Upper lobe of left lung (tissue), 6 donors: Measurements from ENCODE around the gene SPACDR. TPM values are rescaled to one million over a fixed set of nuclear protein-coding genes. Genes with fewer than 3 reads are reported as not detected.

Experiments
- ATAC-seq, 2 donors: fragments of 200-7000 bp; cut with Tn5 transposase; one replicate each; pipeline ENCODE4 v1.9.1; 2022; ENCODE audit warnings: mild to moderate bottlenecking in 2 of 2, moderate library complexity in 2 of 2; ENCODE audit not compliant: low FRiP score in 2 of 2
- DNase-seq, 2 donors: peaks; one replicate each; pipeline ENCODE4 v3.0.0-alpha.2; 2019 to 2020
- H3K27ac ChIP-seq, 4 donors: fragments of 200-600 bp; sonication (generic); one replicate each; pipeline ENCODE4 v1.5.1; 2016 to 2019
- H3K27me3 ChIP-seq, 4 donors: fragments of 200-600 bp; sonication (generic); one replicate each; pipeline ENCODE4 v1.5.1; 2017 to 2019
- H3K36me3 ChIP-seq, 4 donors: fragments of 200-600 bp; sonication (generic); one replicate each; pipeline ENCODE4 v1.5.1; 2016 to 2019
- H3K4me1 ChIP-seq, 4 donors: fragments of 200-600 bp; sonication (generic); one replicate each; pipeline ENCODE4 v1.5.1; 2018 to 2019
- H3K4me3 ChIP-seq, 4 donors: fragments of 200-600 bp; sonication (generic); one replicate each; pipeline ENCODE4 v1.5.1; 2017 to 2019; ENCODE audit warnings: mild to moderate bottlenecking in 2 of 4, moderate library complexity in 1 of 4
- H3K9me3 ChIP-seq, 4 donors: fragments of 200-600 bp; sonication (generic); one replicate each; pipeline ENCODE4 v1.5.1; 2018 to 2019
- CTCF ChIP-seq, 6 experiments: fragments of 450-650 bp in 4 of 6; fragments of 200-600 bp in 2 of 6; sonication (generic) in 2 of 6; IDR thresholded peaks; one replicate each; pipeline ENCODE4 v1.5.1; 2016 to 2019; ENCODE audit warnings: antibody characterized with exemption in 6 of 6
- EP300 ChIP-seq, 4 donors: sonication (generic); formaldehyde crosslinking; IDR thresholded peaks; one replicate each; pipeline ENCODE4 v1.5.1; 2017; ENCODE audit warnings: antibody characterized with exemption in 4 of 4, control low read depth in 2 of 4
- POLR2A ChIP-seq, 4 donors: fragments of 450-650 bp; IDR thresholded peaks; one replicate each; pipeline ENCODE4 v1.5.1; 2016 to 2017; ENCODE audit warnings: antibody characterized with exemption in 4 of 4, mild to moderate bottlenecking in 2 of 4
- POLR2AphosphoS5 ChIP-seq, 2 donors: sonication (generic); formaldehyde crosslinking; IDR thresholded peaks; one replicate each; pipeline ENCODE4 v1.5.1; 2017; ENCODE audit warnings: antibody characterized with exemption in 2 of 2
- WGBS, 2 donors: methylation state at CpG; one replicate each; pipeline ENCODE4 v1.1.5; 2017 to 2018; 5-methylcytosine and 5-hydroxymethylcytosine counted together
- total RNA-seq, 6 donors: library from RNA; depleted of rRNA in 4 of 6; stranded (reverse); fragments of >200 nt in 4 of 6; gene quantifications; one replicate each; pipeline versions ENCODE4 v1.1.0 to v1.2.1, GENCODE V29; 2016 to 2021
- donor health status: DM: no; HTN: no; CAD: no; lungs with moderate emphysema.
- donor health status: DM: no; HTN: yes; CAD: no; lungs with severe emphysema.

SPACDR gene
- total RNA-seq, 6 donors from 2014 or later = 0.59 to 2.1 (median 1.3) TPM; not detected in 2

- Histone ChIP-seq H3K27ac (no peak overlapping the region), H3K27me3 (no peaks in the 10 kb centered on the region), H3K9me3 (no peaks in the 10 kb centered on the region), H3K36me3 (no peaks in the 10 kb centered on the region), H3K4me3 (no peak overlapping the region), H3K4me1 (no peaks in the 10 kb centered on the region)
- DNase-seq (no peak), ATAC-seq (no peak)
- no peak for TF ChIP-seq EP300 (IDR thresholded peaks at IDR 0.05)
These were observed 50.7 kb downstream of the SPACDR start for GRCh38 chr7:100413346-100413745.

GRCh38 chr7:100411101-100411500 is 53.0 kb downstream of the SPACDR start:
- Histone ChIP-seq H3K27me3 (no peaks in the 10 kb centered on the region), H3K27ac (no peak overlapping the region), H3K4me3 (no peak overlapping the region), H3K36me3 (no peaks in the 10 kb centered on the region), H3K4me1 (peaks cover 0 to 4% (median 0%) of the 10 kb centered on the region in 4 donors), H3K9me3 (no peaks in the 10 kb centered on the region)
- DNase-seq = no peak
- TF ChIP-seq POLR2AphosphoS5 (IDR thresholded peaks at IDR 0.05) = no peak
- TF ChIP-seq CTCF (IDR thresholded peaks at IDR 0.05) = no peak
- no peak for TF ChIP-seq EP300 (IDR thresholded peaks at IDR 0.05)
- no peak for ATAC-seq
- 88% methylated on average over 6 of the region's 6 CpGs for whole genome bisulfite sequencing, 2 donors

- H3K4me3 ChIP-seq = no peak overlapping the region
- TF ChIP-seq EP300 (IDR thresholded peaks at IDR 0.05) (no peak), CTCF (IDR thresholded peaks at IDR 0.05) (peak; percentile 27 to 58 (median 48)), POLR2AphosphoS5 (IDR thresholded peaks at IDR 0.05) (no peak)
- no peaks in the 10 kb centered on the region for H3K9me3 ChIP-seq
- no peak overlapping the region for H3K27ac ChIP-seq
- peak; percentile 76 to 85 for ATAC-seq
- no peak for DNase-seq
- H3K27me3 ChIP-seq = no peaks in the 10 kb centered on the region
- 56 to 60% methylated on average over 12 of the region's 12 CpGs for WGBS, 2 donors
- no peaks in the 10 kb centered on the region for H3K36me3 ChIP-seq
- peaks cover 0 to 4% (median 0%) of the 10 kb centered on the region in 4 donors for H3K4me1 ChIP-seq
These were observed 56.5 kb downstream of the SPACDR start for GRCh38 chr7:100407285-100408180.

- 68 to 71% methylated on average over 6 of the region's 6 CpGs for WGBS, 2 donors
- no peaks in the 10 kb centered on the region for H3K9me3 ChIP-seq
- no peak overlapping the region for H3K4me3 ChIP-seq
- H3K36me3 ChIP-seq = no peaks in the 10 kb centered on the region
- ATAC-seq (no peak), DNase-seq (no peak)
- no peak overlapping the region for H3K27ac ChIP-seq
- H3K27me3 ChIP-seq = no peaks in the 10 kb centered on the region
- peaks cover 0 to 4% (median 0%) of the 10 kb centered on the region in 4 donors for H3K4me1 ChIP-seq
- no peak for TF ChIP-seq CTCF (IDR thresholded peaks at IDR 0.05)
- no peak for TF ChIP-seq POLR2A (IDR thresholded peaks at IDR 0.05)
- no peak for TF ChIP-seq EP300 (IDR thresholded peaks at IDR 0.05)
- no peak for TF ChIP-seq POLR2AphosphoS5 (IDR thresholded peaks at IDR 0.05)
These were observed 57.3 kb downstream of the SPACDR start for GRCh38 chr7:100406767-100407166.

Other genes with a start within 250 kb of the SPACDR start
- gene PVRIG, start 244.3 kb downstream of the SPACDR start, total RNA-seq = 1 to 10 TPM in 5 of 6 donors, under 1 TPM in 1; 0.63 to 6.3 (median 1.7) TPM
- not detected for gene SPDYE3, start 156.6 kb downstream of the SPACDR start, total RNA-seq
- 100 to 1,000 TPM in 1 of 6 donors, 10 to 100 TPM in 5; 18.4 to 259 (median 39.9) TPM for gene PILRB, start 106.1 kb downstream of the SPACDR start, total RNA-seq
- gene PILRA, start 90.8 kb downstream of the SPACDR start, total RNA-seq = 10 to 100 TPM; 15.2 to 52.4 (median 24.2) TPM
- 1 to 10 TPM; 3.8 to 6.3 (median 5.2) TPM for gene ZCWPW1, start 35.6 kb downstream of the SPACDR start, total RNA-seq
- 10 to 100 TPM; 19.3 to 45.4 (median 37.9) TPM for gene MEPCE, start 34.4 kb downstream of the SPACDR start, total RNA-seq
- gene PPP1R35, start 27.8 kb downstream of the SPACDR start, total RNA-seq = 10 to 100 TPM; 24.3 to 56.8 (median 30.0) TPM
- 10 to 100 TPM; 25.7 to 91.2 (median 69.0) TPM for gene TSC22D4, start 15.0 kb upstream of the SPACDR start, total RNA-seq
- 1 to 10 TPM in 2 of 6 donors, under 1 TPM in 3, not detected in 1; 0.15 to 1.4 (median 0.89) TPM for gene NYAP1, start 19.7 kb upstream of the SPACDR start, total RNA-seq
- 10 to 100 TPM; 14.3 to 33.1 (median 20.4) TPM for gene AGFG2, start 74.9 kb upstream of the SPACDR start, total RNA-seq
- 10 to 100 TPM in 3 of 6 donors, 1 to 10 TPM in 3; 1.2 to 18.9 (median 12.7) TPM for gene SAP25, start 109.6 kb upstream of the SPACDR start, total RNA-seq
- gene LRCH4, start 121.9 kb upstream of the SPACDR start, total RNA-seq = 100 to 1,000 TPM in 5 of 6 donors, 10 to 100 TPM in 1; 88.5 to 493 (median 121) TPM
- 1 to 10 TPM in 1 of 6 donors, under 1 TPM in 2, not detected in 3; 0.63 to 4.2 (median 0.77) TPM for gene FBXO24, start 122.1 kb upstream of the SPACDR start, total RNA-seq
- gene PCOLCE, start 138.1 kb upstream of the SPACDR start, total RNA-seq = 100 to 1,000 TPM in 2 of 6 donors, 10 to 100 TPM in 4; 15.2 to 115 (median 47.3) TPM
- gene MOSPD3, start 148.3 kb upstream of the SPACDR start, total RNA-seq = 10 to 100 TPM in 5 of 6 donors, 1 to 10 TPM in 1; 9.9 to 25.8 (median 16.0) TPM
- gene TFR2, start 177.3 kb upstream of the SPACDR start, total RNA-seq = 1 to 10 TPM in 1 of 6 donors, under 1 TPM in 4, not detected in 1; 0.20 to 2.1 (median 0.89) TPM
- not detected for gene ACTL6B, start 192.2 kb upstream of the SPACDR start, total RNA-seq
- gene GNB2, start 209.5 kb upstream of the SPACDR start, total RNA-seq = 100 to 1,000 TPM; 153 to 291 (median 278) TPM
- gene GIGYF1, start 230.0 kb upstream of the SPACDR start, total RNA-seq = 100 to 1,000 TPM in 1 of 6 donors, 10 to 100 TPM in 5; 18.7 to 151 (median 52.9) TPM
- 10 to 100 TPM in 5 of 6 donors, 1 to 10 TPM in 1; 9.4 to 32.5 (median 22.2) TPM for gene POP7, start 241.9 kb upstream of the SPACDR start, total RNA-seq